Measurements from ENCODE around the gene PLEKHA6. TPM values are rescaled to one million over a fixed set of nuclear protein-coding genes. Genes with fewer than 3 reads are reported as not detected.

Gene PLEKHA6
- total and polyA plus RNA-seq, 2 of the 8 experiments (the other 6 are each of a cell fraction or from before 2014, with no cell fraction given): 4.8 to 20.2 TPM

DNA sequence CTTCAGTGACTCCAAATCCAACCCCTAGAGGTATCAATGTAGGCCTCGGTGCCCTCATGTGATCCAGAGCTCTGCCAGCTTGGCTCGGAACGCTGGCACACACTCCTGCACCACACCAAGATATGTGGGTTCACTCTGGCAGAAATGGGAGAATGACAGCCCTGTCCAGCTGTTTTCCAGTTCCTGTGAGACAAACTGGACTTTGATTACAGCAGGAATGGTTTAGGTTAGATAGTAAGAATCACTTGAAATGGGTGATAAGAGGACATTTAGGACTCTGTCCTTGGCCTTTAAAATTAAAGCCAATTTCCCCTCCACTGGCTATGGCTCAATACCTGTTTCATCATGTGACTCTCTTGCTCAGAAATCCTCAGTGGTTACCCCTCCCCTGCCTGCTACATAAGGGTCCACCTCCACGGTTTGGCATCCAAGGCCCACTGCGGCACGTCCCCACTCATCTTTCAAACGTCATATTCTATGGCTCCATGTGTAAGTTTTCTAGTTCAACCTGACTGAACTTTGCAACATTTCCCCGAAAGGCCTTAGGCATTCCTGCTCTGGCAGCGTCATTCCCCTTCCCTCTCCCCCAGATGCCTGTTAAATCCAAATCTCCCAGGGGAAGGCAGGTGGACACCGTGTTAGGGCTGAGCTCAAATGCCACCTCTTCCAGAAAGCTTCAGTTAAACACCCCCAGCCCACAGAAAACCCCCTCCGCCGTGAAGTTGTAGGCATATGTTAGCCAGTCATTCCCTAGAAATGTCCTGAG lies 44.7 kb downstream of the PLEKHA6 start:
- FAIRE-seq: no peak
- CTCF ChIA-PET (ENCODE audit: partially characterized antibody): interaction anchor here (0.5 to 21.6 kb wide), 13 partner anchors 12 to 151 kb away, joined by 3 to 175 read pairs (median 5); partner anchors contain the start of genes GOLT1A and PLEKHA6
- no peak for TF ChIP-seq CEBPB (IDR thresholded peaks at IDR 0.05; ENCODE audit: low read depth, low read length)
- TF ChIP-seq GTF2F1 (IDR thresholded peaks at IDR 0.05; ENCODE audit: borderline replicate concordance, low read depth, low read length): no peak
- no peak for TF ChIP-seq EP300 (IDR thresholded peaks at IDR 0.05; ENCODE audit: borderline replicate concordance in 1 of 2, low read depth in 2 of 2, low read length in 2 of 2)
- no peak for TF ChIP-seq MAFK (IDR thresholded peaks at IDR 0.05; ENCODE audit: low read depth, low read length)
- TF ChIP-seq POLR2A (IDR thresholded peaks at IDR 0.05; ENCODE audit: control extremely low read depth in 1 of 2, low read depth in 2 of 2, low read length in 2 of 2): no peak
- TF ChIP-seq TAF1 (IDR thresholded peaks at IDR 0.05; ENCODE audit: low read depth, low read length): no peak
- TF ChIP-seq TAF7 (optimal IDR thresholded peaks at IDR 0.05; ENCODE audit: borderline replicate concordance, low read depth, low read length): no peak
- TF ChIP-seq GABPA (IDR thresholded peaks at IDR 0.05; ENCODE audit: borderline replicate concordance, insufficient read depth, low read length): no peak
- TF ChIP-seq JUND (IDR thresholded peaks at IDR 0.05; ENCODE audit: low read length): no peak
- no peak for TF ChIP-seq SP4 (IDR thresholded peaks at IDR 0.05; ENCODE audit: low read length)
- TF ChIP-seq, protein P1, sequence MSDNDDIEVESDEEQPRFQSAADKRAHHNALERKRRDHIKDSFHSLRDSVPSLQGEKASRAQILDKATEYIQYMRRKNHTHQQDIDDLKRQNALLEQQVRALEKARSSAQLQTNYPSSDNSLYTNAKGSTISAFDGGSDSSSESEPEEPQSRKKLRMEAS (IDR thresholded peaks at IDR 0.05): no peak
- TF ChIP-seq CHD2 (IDR thresholded peaks at IDR 0.05; ENCODE audit: low read length): no peak
- no peak for TF ChIP-seq FOSL1 (IDR thresholded peaks at IDR 0.05; ENCODE audit: insufficient read depth, low read depth, low read length)

More for the DNA sequence above, 44.7 kb downstream of the PLEKHA6 start:
- no peak overlapping the region for H3K4me3 ChIP-seq (ENCODE audit: extremely low read depth in 1 of 4, insufficient read depth in 2 of 4, low read depth in 3 of 4, low read length in 4 of 4)
- no peaks in the 10 kb centered on the region; a peak in 2 of 7 replicates for H3K27me3 ChIP-seq (replicated peaks in 1 of 4; ENCODE audit: control insufficient read depth in 3 of 4, extremely low read depth in 1 of 4, insufficient read depth in 3 of 4, low read length in 3 of 4)
- no peaks in the 10 kb centered on the region for H4K20me1 ChIP-seq (replicated peaks in 1 of 2; ENCODE audit: control insufficient read depth in 1 of 2, insufficient read depth in 2 of 2, low read length in 2 of 2)
- no peak overlapping the region for H3K23ac ChIP-seq (ENCODE audit: insufficient read length)
- no peak overlapping the region for H2AK5ac ChIP-seq (ENCODE audit: low read depth, low read length)
- H3K9ac ChIP-seq (replicated peaks in 1 of 4; ENCODE audit: extremely low read depth in 1 of 4, low read depth in 3 of 4, low read length in 3 of 4): no peak overlapping the region
- POLR2A ChIA-PET (ENCODE audit: partially characterized antibody): interaction anchor here (1.2 to 1.6 kb wide), 2 partner anchors 9 to 18 kb away, joined by 5 to 8 read pairs; no protein-coding TSS in a partner anchor
- H3K79me1 ChIP-seq (ENCODE audit: low read depth, low read length): no peaks in the 10 kb centered on the region
- H3K56ac ChIP-seq (replicated peaks; ENCODE audit: insufficient read length, low read depth, low read length): no peak overlapping the region
- no peak overlapping the region for H4K8ac ChIP-seq (ENCODE audit: extremely low read depth, insufficient read depth, low read length)
- H3K4ac ChIP-seq (replicated peaks; ENCODE audit: insufficient read length, low read depth, low read length): no peak overlapping the region
- no peak overlapping the region for H4K91ac ChIP-seq (replicated peaks; ENCODE audit: insufficient read length, low read length)
- H2BK15ac ChIP-seq (ENCODE audit: low read length): no peak overlapping the region
- H3K27ac ChIP-seq (ENCODE audit: low read depth, low read length): no peak overlapping the region
- no peak overlapping the region for H4K5ac ChIP-seq (ENCODE audit: insufficient read length, low read depth, low read length)
- H2BK12ac ChIP-seq (ENCODE audit: low read depth, low read length): no peak overlapping the region
- H2BK120ac ChIP-seq (replicated peaks; ENCODE audit: low read depth, low read length): no peak overlapping the region
- no peak overlapping the region for H3K18ac ChIP-seq (ENCODE audit: extremely low read depth, low read length)
- H3K79me2 ChIP-seq (ENCODE audit: control insufficient read depth in 1 of 2, insufficient read depth in 2 of 2, low read length in 2 of 2): no peaks in the 10 kb centered on the region
- H3K4me1 ChIP-seq (replicated peaks in 1 of 4; ENCODE audit: control insufficient read depth in 3 of 4, insufficient read depth in 4 of 4, low read length in 3 of 4): peaks cover 3 to 18% (median 11%) of the 10 kb centered on the region in 4 experiments; a peak in 6 of 7 replicates
- H2BK5ac ChIP-seq (ENCODE audit: low read depth, low read length): no peak overlapping the region
- DNase-seq (ENCODE audit: low read depth in 1 of 2, low spot score in 2 of 2): no peak
- no peak overlapping the region for H2AFZ ChIP-seq (ENCODE audit: low read length)
- no peaks in the 10 kb centered on the region; a peak in 1 of 4 replicates for H3K9me3 ChIP-seq (ENCODE audit: insufficient read depth in 2 of 2, low read depth in 1 of 2, low read length in 1 of 2)
- H3K23me2 ChIP-seq (ENCODE audit: low read depth, low read length): no peaks in the 10 kb centered on the region
- 81% methylated on average over 12 of the region's 12 CpGs; no CpG with 5 or more reads in 1 of the 2 experiments for WGBS, 2 experiments (ENCODE audit: extremely low coverage in 1 of 2, insufficient coverage in 1 of 2, insufficient read length in 1 of 2, insufficient replicate concordance in 2 of 2, low coverage in 1 of 2, low lambda C conversion rate in 2 of 2, missing lambda C conversion rate in 1 of 2)
- no peak overlapping the region for H2BK20ac ChIP-seq (ENCODE audit: low read length)
- H3K36me3 ChIP-seq (ENCODE audit: control insufficient read depth in 2 of 4, insufficient read depth in 4 of 4, low read length in 3 of 4): no peaks in the 10 kb centered on the region
- H3K14ac ChIP-seq (ENCODE audit: insufficient read length): no peak overlapping the region
- no peak overlapping the region for H3K4me2 ChIP-seq (ENCODE audit: insufficient read depth in 1 of 2, low read depth in 2 of 2, low read length in 2 of 2)
